Measurements from ENCODE around the gene ZNF626. TPM values are rescaled to one million over a fixed set of nuclear protein-coding genes. Genes with fewer than 3 reads are reported as not detected.

ZNF626 gene
- total RNA-seq, 1 experiment from 2014 or later: not detected

DNA sequence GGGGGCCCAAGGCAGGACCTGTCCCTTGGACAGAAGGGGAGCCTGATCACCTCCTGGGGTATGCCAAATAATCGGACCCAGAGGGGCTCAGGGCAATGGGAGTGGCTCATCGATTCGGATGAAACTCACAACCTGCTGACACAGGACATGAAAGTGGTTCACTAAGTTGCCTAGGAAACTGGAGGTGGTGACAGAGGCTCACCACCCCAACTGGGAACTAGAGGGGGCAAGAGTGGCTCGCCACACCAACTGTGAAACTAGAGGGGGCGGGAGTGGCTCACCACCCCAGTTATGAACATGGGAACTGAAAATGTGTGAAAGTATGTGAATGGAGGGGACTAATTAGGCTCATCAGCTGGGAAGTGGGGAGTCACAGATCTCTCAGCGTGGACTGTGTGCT is 49.5 kb downstream of the ZNF626 start:
- H3K27me3 ChIP-seq (replicated peaks): no peaks in the 10 kb centered on the region
- H3K9me3 ChIP-seq (replicated peaks): peaks cover 3% of the 10 kb centered on the region
- H3K36me3 ChIP-seq: no peaks in the 10 kb centered on the region
- H3K27ac ChIP-seq: no peak overlapping the region
- DNase-seq (ENCODE audit: low read depth in 1 of 2, low spot score in 2 of 2): no peak
- H3K4me1 ChIP-seq (replicated peaks): no peaks in the 10 kb centered on the region
- H3K4me3 ChIP-seq: no peak overlapping the region

DNA sequence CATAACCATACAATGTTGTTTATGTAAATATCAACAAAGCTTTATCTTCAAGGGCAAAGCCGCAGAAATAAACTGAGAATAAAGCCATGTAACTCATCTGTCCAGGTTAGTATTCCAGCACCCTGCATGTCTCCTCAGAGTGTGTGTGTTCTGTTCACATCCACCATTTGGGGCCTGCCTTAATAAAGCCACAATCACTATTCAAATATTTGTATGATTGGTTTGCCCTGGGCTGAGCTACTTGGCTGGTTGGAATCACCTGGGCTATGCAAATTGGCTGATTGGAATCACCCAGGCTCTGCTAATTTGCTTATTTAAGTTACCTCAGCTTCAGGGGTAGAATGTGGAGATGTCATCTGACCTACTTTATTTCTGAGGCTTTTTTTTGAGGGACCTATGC is 53.4 kb downstream of the ZNF626 start:
- Histone ChIP-seq H3K27ac (no peak overlapping the region), H3K27me3 (replicated peaks) (no peaks in the 10 kb centered on the region), H3K4me1 (replicated peaks) (no peaks in the 10 kb centered on the region), H3K4me3 (no peak overlapping the region), H3K36me3 (no peaks in the 10 kb centered on the region), H3K9me3 (replicated peaks) (peaks cover 3% of the 10 kb centered on the region)
- no peak for DNase-seq (ENCODE audit: low read depth in 1 of 2, low spot score in 2 of 2)

Other genes starting within 250 kb of the ZNF626 start
- not detected in 2 replicates for gene ZNF737, start 95.8 kb downstream of the ZNF626 start, total RNA-seq (2014; rRNA removed; shearing (Covaris generic))
- gene ZNF66, start 114.7 kb upstream of the ZNF626 start, total RNA-seq (2014; rRNA removed; shearing (Covaris generic)): 0.84 TPM in 1 of 2 replicates, not detected in the other